ENCODE data around the gene MS4A4A.

Gene MS4A4A

GRCh38 chr11:60347084-60347797 is 66.8 kb downstream of the MS4A4A start:
- no peak for DNase-seq (ENCODE audit: low read depth in 4 of 4, low spot score in 1 of 4)

- no peak for DNase-seq (ENCODE audit: low read depth in 4 of 4, low spot score in 1 of 4)
Observed at GRCh38 chr11:60348116-60348515, 67.7 kb downstream of the MS4A4A start.

GRCh38 chr11:60349990-60350389 is 69.5 kb downstream of the MS4A4A start:
- no peak for DNase-seq (ENCODE audit: low read depth in 4 of 4, low spot score in 1 of 4)

- DNase-seq (ENCODE audit: low read depth in 4 of 4, low spot score in 1 of 4), result no peak
Observed at GRCh38 chr11:60357771-60358170, 77.3 kb downstream of the MS4A4A start.
